ENCODE measurements around the gene CGB1.

Gene CGB1

DNA sequence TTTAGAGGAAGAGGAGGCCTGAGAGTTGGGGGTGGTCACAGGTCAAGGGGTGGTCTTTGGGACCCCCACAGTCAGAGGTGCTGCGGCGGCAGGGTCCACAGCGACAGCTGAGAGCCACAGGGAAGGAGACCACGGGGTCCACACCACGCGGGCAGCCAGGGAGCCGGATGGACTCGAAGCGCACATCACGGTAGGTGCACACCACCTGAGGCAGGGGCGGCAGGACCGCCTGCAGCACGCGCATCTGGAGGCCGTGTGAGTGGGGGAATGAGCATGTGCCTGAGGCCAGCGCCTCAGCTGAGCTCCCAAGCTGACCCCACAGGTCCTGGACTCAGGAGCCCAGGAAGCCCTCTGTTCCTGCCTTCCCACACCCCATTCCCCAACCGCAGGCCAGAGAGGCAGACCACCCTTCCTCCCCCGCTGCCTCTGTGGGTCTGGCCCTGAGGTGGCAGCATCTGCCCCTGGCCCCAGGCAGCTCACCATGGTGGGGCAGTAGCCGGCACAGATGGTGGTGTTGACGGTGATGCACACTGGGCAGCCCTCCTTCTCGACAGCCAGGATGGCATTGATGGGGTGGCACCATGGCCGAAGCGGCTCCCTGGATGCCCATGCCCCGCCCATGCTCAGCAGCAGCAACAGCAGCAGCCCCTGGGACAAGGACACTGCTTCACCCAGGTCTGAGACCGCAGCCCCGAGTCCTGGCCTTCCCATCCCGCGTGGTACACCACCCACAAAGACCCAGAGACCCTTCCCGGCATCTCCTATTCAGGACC is 20.4 kb downstream of the CGB1 start:
- no peak overlapping the region for H3K4me3 ChIP-seq (ENCODE audit: low read depth, low read length)
- peaks cover 29% of the 10 kb centered on the region for H3K36me3 ChIP-seq
- no peaks in the 10 kb centered on the region for H3K9me3 ChIP-seq
- H3K4me1 ChIP-seq = peaks cover 12% of the 10 kb centered on the region
- TF ChIP-seq, protein P1, sequence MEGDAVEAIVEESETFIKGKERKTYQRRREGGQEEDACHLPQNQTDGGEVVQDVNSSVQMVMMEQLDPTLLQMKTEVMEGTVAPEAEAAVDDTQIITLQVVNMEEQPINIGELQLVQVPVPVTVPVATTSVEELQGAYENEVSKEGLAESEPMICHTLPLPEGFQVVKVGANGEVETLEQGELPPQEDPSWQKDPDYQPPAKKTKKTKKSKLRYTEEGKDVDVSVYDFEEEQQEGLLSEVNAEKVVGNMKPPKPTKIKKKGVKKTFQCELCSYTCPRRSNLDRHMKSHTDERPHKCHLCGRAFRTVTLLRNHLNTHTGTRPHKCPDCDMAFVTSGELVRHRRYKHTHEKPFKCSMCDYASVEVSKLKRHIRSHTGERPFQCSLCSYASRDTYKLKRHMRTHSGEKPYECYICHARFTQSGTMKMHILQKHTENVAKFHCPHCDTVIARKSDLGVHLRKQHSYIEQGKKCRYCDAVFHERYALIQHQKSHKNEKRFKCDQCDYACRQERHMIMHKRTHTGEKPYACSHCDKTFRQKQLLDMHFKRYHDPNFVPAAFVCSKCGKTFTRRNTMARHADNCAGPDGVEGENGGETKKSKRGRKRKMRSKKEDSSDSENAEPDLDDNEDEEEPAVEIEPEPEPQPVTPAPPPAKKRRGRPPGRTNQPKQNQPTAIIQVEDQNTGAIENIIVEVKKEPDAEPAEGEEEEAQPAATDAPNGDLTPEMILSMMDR (IDR thresholded peaks at IDR 0.05; ENCODE audit: low read depth, low read length) = no peak
- no peaks in the 10 kb centered on the region for H3K27me3 ChIP-seq
- no peak for DNase-seq

GRCh38 chr19:49014870-49015255 is 21.8 kb downstream of the CGB1 start:
- peaks cover 5% of the 10 kb centered on the region for H3K4me1 ChIP-seq
- peaks cover 40% of the 10 kb centered on the region for H3K36me3 ChIP-seq
- H3K9me3 ChIP-seq = no peaks in the 10 kb centered on the region
- no peak overlapping the region for H3K4me3 ChIP-seq (ENCODE audit: low read depth, low read length)
- DNase-seq = no peak
- no peaks in the 10 kb centered on the region for H3K27me3 ChIP-seq
- TF ChIP-seq, protein P1 (IDR thresholded peaks at IDR 0.05; ENCODE audit: low read depth, low read length) = no peak

GRCh38 chr19:49014123-49014869 is 22.4 kb downstream of the CGB1 start:
- TF ChIP-seq, protein P1 (IDR thresholded peaks at IDR 0.05; ENCODE audit: low read depth, low read length) = no peak
- DNase-seq = no peak
- Histone ChIP-seq H3K36me3 (peaks cover 46% of the 10 kb centered on the region), H3K4me1 (peaks cover 2% of the 10 kb centered on the region), H3K4me3 (ENCODE audit: low read depth, low read length) (no peak overlapping the region), H3K27me3 (no peaks in the 10 kb centered on the region), H3K9me3 (no peaks in the 10 kb centered on the region)

DNA sequence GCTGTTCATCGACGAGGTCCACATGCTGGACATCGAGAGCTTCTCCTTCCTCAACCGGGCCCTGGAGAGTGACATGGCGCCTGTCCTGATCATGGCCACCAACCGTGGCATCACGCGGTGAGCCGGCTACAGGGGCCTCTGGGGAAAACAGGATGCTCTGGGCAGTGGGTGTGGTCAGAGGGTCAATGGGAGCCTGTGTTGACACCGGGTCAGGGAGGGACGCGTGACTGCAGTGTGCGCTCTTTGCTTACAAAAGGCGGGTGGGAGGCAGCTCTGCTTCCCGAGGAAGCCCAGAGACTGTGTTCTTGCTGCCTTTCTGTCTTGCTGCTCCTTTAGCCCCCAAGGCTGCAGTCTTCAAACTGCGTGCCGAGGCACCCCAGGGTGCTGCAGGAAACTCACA is 25.5 kb downstream of the CGB1 start:
- Histone ChIP-seq H3K9me3 (no peaks in the 10 kb centered on the region), H3K36me3 (peaks cover 66% of the 10 kb centered on the region), H3K4me1 (no peaks in the 10 kb centered on the region), H3K4me3 (ENCODE audit: low read depth, low read length) (no peak overlapping the region), H3K27me3 (no peaks in the 10 kb centered on the region)
- TF ChIP-seq, protein P1 (IDR thresholded peaks at IDR 0.05; ENCODE audit: low read depth, low read length) = no peak
- DNase-seq = no peak

GRCh38 chr19:49010453-49010852 is 26.2 kb downstream of the CGB1 start:
- Histone ChIP-seq H3K36me3 (peaks cover 69% of the 10 kb centered on the region), H3K27me3 (no peaks in the 10 kb centered on the region), H3K4me1 (no peaks in the 10 kb centered on the region), H3K9me3 (no peaks in the 10 kb centered on the region), H3K4me3 (ENCODE audit: low read depth, low read length) (no peak overlapping the region)
- TF ChIP-seq, protein P1 (IDR thresholded peaks at IDR 0.05; ENCODE audit: low read depth, low read length) = no peak
- DNase-seq = no peak

DNA sequence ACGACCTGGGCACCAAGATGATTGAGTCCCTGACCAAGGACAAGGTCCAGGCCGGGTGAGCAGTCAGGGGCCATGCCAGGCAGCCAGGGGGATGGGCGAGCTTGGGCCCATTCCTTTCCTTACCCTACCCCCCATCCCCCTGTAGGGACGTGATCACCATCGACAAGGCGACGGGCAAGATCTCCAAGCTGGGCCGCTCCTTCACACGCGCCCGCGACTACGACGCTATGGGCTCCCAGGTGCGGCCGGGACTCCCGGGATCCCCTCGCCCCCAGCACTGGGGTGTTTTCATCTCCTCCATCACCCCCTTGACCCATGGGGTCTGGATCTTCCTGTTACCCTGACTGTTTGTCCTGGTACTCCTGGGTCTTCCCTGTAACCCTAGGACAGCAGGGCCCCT is 26.9 kb downstream of the CGB1 start:
- Histone ChIP-seq H3K36me3 (peaks cover 68% of the 10 kb centered on the region), H3K9me3 (no peaks in the 10 kb centered on the region), H3K27me3 (no peaks in the 10 kb centered on the region), H3K4me3 (ENCODE audit: low read depth, low read length) (no peak overlapping the region), H3K4me1 (no peaks in the 10 kb centered on the region)
- TF ChIP-seq, protein P1 (IDR thresholded peaks at IDR 0.05; ENCODE audit: low read depth, low read length) = no peak
- DNase-seq = no peak
